AG04450 (cell line): ENCODE results near the gene OR52N1. TPM values are rescaled to one million over a fixed set of nuclear protein-coding genes. Genes with fewer than 3 reads are reported as not detected.
A peak's percentile ranks its signal among the peaks of the same experiment; 100 is the strongest.

Experiments used
- CTCF ChIA-PET: fragments of 300-600, 350-600 bp; formaldehyde crosslinking; extraction: SDS; loops from one replicate; lab custom pipeline; 2022; ENCODE audit warnings: antibody characterized with exemption, inconsistent platforms; lab: Charles Lee
- POLR2A ChIA-PET: fragments of 350-600 bp; formaldehyde crosslinking; extraction: SDS; loops from one replicate; lab custom pipeline; 2021; ENCODE audit warnings: antibody characterized with exemption, inconsistent platforms; lab: Yijun Ruan, JAX
- DNase-seq: peaks from one replicate; pipeline ENCODE4 v3.0.0-alpha.2; 2011; ENCODE audit warnings: low read depth, low spot score
- H3K27ac ChIP-seq: one replicate; pipeline ENCODE4 v1.5.1; 2012; ENCODE audit warnings: low read depth, low read length, control low read depth
- H3K27me3 ChIP-seq: one replicate; pipeline ENCODE4 v1.6.0; 2012; ENCODE audit warnings: low read length; ENCODE audit not compliant: control insufficient read depth, insufficient read depth
- H3K4me3 ChIP-seq: 2 replicates; pipeline ENCODE4 v1.5.1; 2011; ENCODE audit warnings: mild to moderate bottlenecking, low read depth, low read length, control low read depth
- H3K9me3 ChIP-seq: 2 replicates; pipeline ENCODE4 v1.5.1; 2012; ENCODE audit warnings: low read length; ENCODE audit not compliant: control insufficient read depth, insufficient read depth
- CTCF ChIP-seq: IDR thresholded peaks from 2 replicates; pipeline ENCODE4 v1.5.1; 2011; ENCODE audit warnings: low read depth, low read length, control low read depth, inconsistent platforms
- polyA plus RNA-seq: library from polyadenylated mRNA; depleted of rRNA; stranded (reverse); fragments of >200 nt; gene quantifications from 2 replicates; pipeline ENCODE4 v1.2.3, GENCODE V29; 2011

The OR52N1 gene
- polyA plus RNA-seq, 1 experiment = not detected

- Histone ChIP-seq H3K27ac (no peak overlapping the region), H3K27me3 (no peaks in the 10 kb centered on the region), H3K9me3 (no peaks in the 10 kb centered on the region), H3K4me3 (no peak overlapping the region)
- no peak for DNase-seq
- no peak for TF ChIP-seq CTCF
- ChIA-PET POLR2A (no interaction called here), CTCF (no interaction called here)
Observed at GRCh38 chr11:5815534-5815933, 24.5 kb upstream of the OR52N1 start.

GRCh38 chr11:5809905-5810795 lies 19.1 kb upstream of the OR52N1 start:
- DNase-seq = no peak
- ChIA-PET POLR2A (no interaction called here), CTCF (interaction anchor here (0.6 to 2.7 kb wide), 9 partner anchors 25 to 1186 kb away, joined by 3 to 35 read pairs (median 3); partner anchors contain the start of gene TRIM5)
- H3K27ac ChIP-seq = no peak overlapping the region
- H3K9me3 ChIP-seq = no peaks in the 10 kb centered on the region
- no peak overlapping the region for H3K4me3 ChIP-seq
- TF ChIP-seq CTCF = no peak
- H3K27me3 ChIP-seq = peaks cover 5% of the 10 kb centered on the region

GRCh38 chr11:5809122-5809519 lies 18.1 kb upstream of the OR52N1 start:
- ChIA-PET POLR2A (no interaction called here), CTCF (interaction anchor here (0.6 to 2.7 kb wide), 11 partner anchors 9 to 1185 kb away, joined by 3 to 35 read pairs (median 3); partner anchors contain the start of gene TRIM5)
- peaks cover 5% of the 10 kb centered on the region for H3K27me3 ChIP-seq
- peak overlapping the region; percentile 64 for H3K4me3 ChIP-seq
- H3K9me3 ChIP-seq = no peaks in the 10 kb centered on the region
- no peak for TF ChIP-seq CTCF
- no peak overlapping the region for H3K27ac ChIP-seq
- DNase-seq = no peak

GRCh38 chr11:5808500-5809121 lies 17.5 kb upstream of the OR52N1 start, which contains the start of gene OR52N2:
Gene OR52N2, plus strand, starts transcription at chr11:5808924. Its CDS starts 11,412 bp downstream, at chr11:5820336.
- H3K9me3 ChIP-seq = no peaks in the 10 kb centered on the region
- ChIA-PET CTCF (interaction anchor here (0.7 to 2.7 kb wide), 4 partner anchors 9 to 554 kb away, joined by 3 to 35 read pairs (median 4); no protein-coding TSS in a partner anchor), POLR2A (no interaction called here)
- peak; percentile 91 for TF ChIP-seq CTCF
- peaks cover 5% of the 10 kb centered on the region for H3K27me3 ChIP-seq
- peak within 1 kb of the TSS; percentile 64 for H3K4me3 ChIP-seq
- DNase-seq = peak; percentile 43
- no peak within 1 kb of the TSS for H3K27ac ChIP-seq

- ChIA-PET CTCF (interaction anchor here (0.8 to 1.6 kb wide), 4 partner anchors 31 to 333 kb away, joined by 3 to 16 read pairs (median 5); no protein-coding TSS in a partner anchor), POLR2A (no interaction called here)
- TF ChIP-seq CTCF = no peak
- Histone ChIP-seq H3K9me3 (no peaks in the 10 kb centered on the region), H3K4me3 (no peak overlapping the region), H3K27ac (no peak overlapping the region), H3K27me3 (peaks cover 5% of the 10 kb centered on the region)
- no peak for DNase-seq
Observed at GRCh38 chr11:5807580-5807979, 16.5 kb upstream of the OR52N1 start.
